ENCODE measurements around the gene RAPGEF1.

RAPGEF1 gene

GRCh38 chr9:131585375-131585774, 154.5 kb downstream of the RAPGEF1 start:
- Histone ChIP-seq H3K36me3 (ENCODE audit: insufficient read depth, insufficient read length, low read length) (peaks cover 82% of the 10 kb centered on the region), H3K9me3 (ENCODE audit: insufficient read depth, low read length) (no peaks in the 10 kb centered on the region), H3K4me3 (ENCODE audit: insufficient read length, low read depth) (no peak overlapping the region), H3K27me3 (ENCODE audit: insufficient read depth, insufficient read length) (no peaks in the 10 kb centered on the region), H3K4me1 (ENCODE audit: insufficient read depth, insufficient read length) (no peaks in the 10 kb centered on the region), H3K9ac (ENCODE audit: insufficient read length, low read depth) (no peak overlapping the region)
- TF ChIP-seq SUZ12 (IDR thresholded peaks at IDR 0.05; ENCODE audit: extremely low read depth, insufficient read depth, insufficient read length) = no peak
- TF ChIP-seq ZNF274 (IDR thresholded peaks at IDR 0.05; ENCODE audit: low read depth, low read length) = no peak
- no peak for TF ChIP-seq YY1 (IDR thresholded peaks at IDR 0.05; ENCODE audit: insufficient read depth, insufficient read length)
- DNase-seq (ENCODE audit: low read depth, low spot score) = no peak

- H3K4me3 ChIP-seq (ENCODE audit: insufficient read length, low read depth) = no peak overlapping the region
- no peaks in the 10 kb centered on the region for H3K4me1 ChIP-seq (ENCODE audit: insufficient read depth, insufficient read length)
- peaks cover 82% of the 10 kb centered on the region for H3K36me3 ChIP-seq (ENCODE audit: insufficient read depth, insufficient read length, low read length)
- H3K9ac ChIP-seq (ENCODE audit: insufficient read length, low read depth) = no peak overlapping the region
- H3K9me3 ChIP-seq (ENCODE audit: insufficient read depth, low read length) = no peaks in the 10 kb centered on the region
- no peaks in the 10 kb centered on the region for H3K27me3 ChIP-seq (ENCODE audit: insufficient read depth, insufficient read length)
- TF ChIP-seq SUZ12 (IDR thresholded peaks at IDR 0.05; ENCODE audit: extremely low read depth, insufficient read depth, insufficient read length) = no peak
- TF ChIP-seq YY1 (IDR thresholded peaks at IDR 0.05; ENCODE audit: insufficient read depth, insufficient read length) = no peak
- TF ChIP-seq ZNF274 (IDR thresholded peaks at IDR 0.05; ENCODE audit: low read depth, low read length) = no peak
- no peak for DNase-seq (ENCODE audit: low read depth, low spot score)
These were observed 155.0 kb downstream of the RAPGEF1 start for GRCh38 chr9:131584858-131585257.

- H3K9ac ChIP-seq (ENCODE audit: insufficient read length, low read depth) = no peak overlapping the region
- H3K27me3 ChIP-seq (ENCODE audit: insufficient read depth, insufficient read length) = no peaks in the 10 kb centered on the region
- no peaks in the 10 kb centered on the region for H3K4me1 ChIP-seq (ENCODE audit: insufficient read depth, insufficient read length)
- no peak for DNase-seq (ENCODE audit: low read depth, low spot score)
- H3K9me3 ChIP-seq (ENCODE audit: insufficient read depth, low read length) = no peaks in the 10 kb centered on the region
- peaks cover 82% of the 10 kb centered on the region for H3K36me3 ChIP-seq (ENCODE audit: insufficient read depth, insufficient read length, low read length)
- H3K4me3 ChIP-seq (ENCODE audit: insufficient read length, low read depth) = no peak overlapping the region
- TF ChIP-seq ZNF274 (IDR thresholded peaks at IDR 0.05; ENCODE audit: low read depth, low read length) (no peak), SUZ12 (IDR thresholded peaks at IDR 0.05; ENCODE audit: extremely low read depth, insufficient read depth, insufficient read length) (no peak), YY1 (IDR thresholded peaks at IDR 0.05; ENCODE audit: insufficient read depth, insufficient read length) (no peak)
These were observed 155.9 kb downstream of the RAPGEF1 start for GRCh38 chr9:131583836-131584555.

GRCh38 chr9:131583337-131583645, 156.6 kb downstream of the RAPGEF1 start:
- Histone ChIP-seq H3K9me3 (ENCODE audit: insufficient read depth, low read length) (no peaks in the 10 kb centered on the region), H3K27me3 (ENCODE audit: insufficient read depth, insufficient read length) (no peaks in the 10 kb centered on the region), H3K36me3 (ENCODE audit: insufficient read depth, insufficient read length, low read length) (peaks cover 81% of the 10 kb centered on the region), H3K4me1 (ENCODE audit: insufficient read depth, insufficient read length) (no peaks in the 10 kb centered on the region), H3K9ac (ENCODE audit: insufficient read length, low read depth) (no peak overlapping the region), H3K4me3 (ENCODE audit: insufficient read length, low read depth) (no peak overlapping the region)
- TF ChIP-seq SUZ12 (IDR thresholded peaks at IDR 0.05; ENCODE audit: extremely low read depth, insufficient read depth, insufficient read length) (no peak), YY1 (IDR thresholded peaks at IDR 0.05; ENCODE audit: insufficient read depth, insufficient read length) (no peak), ZNF274 (IDR thresholded peaks at IDR 0.05; ENCODE audit: low read depth, low read length) (no peak)
- DNase-seq (ENCODE audit: low read depth, low spot score) = no peak

GRCh38 chr9:131582466-131583336, 157.2 kb downstream of the RAPGEF1 start:
- H3K4me3 ChIP-seq (ENCODE audit: insufficient read length, low read depth) = no peak overlapping the region
- H3K4me1 ChIP-seq (ENCODE audit: insufficient read depth, insufficient read length) = no peaks in the 10 kb centered on the region
- DNase-seq (ENCODE audit: low read depth, low spot score) = no peak
- no peaks in the 10 kb centered on the region for H3K27me3 ChIP-seq (ENCODE audit: insufficient read depth, insufficient read length)
- H3K9ac ChIP-seq (ENCODE audit: insufficient read length, low read depth) = no peak overlapping the region
- no peaks in the 10 kb centered on the region for H3K9me3 ChIP-seq (ENCODE audit: insufficient read depth, low read length)
- H3K36me3 ChIP-seq (ENCODE audit: insufficient read depth, insufficient read length, low read length) = peaks cover 80% of the 10 kb centered on the region
- no peak for TF ChIP-seq YY1 (IDR thresholded peaks at IDR 0.05; ENCODE audit: insufficient read depth, insufficient read length)
- no peak for TF ChIP-seq ZNF274 (IDR thresholded peaks at IDR 0.05; ENCODE audit: low read depth, low read length)
- no peak for TF ChIP-seq SUZ12 (IDR thresholded peaks at IDR 0.05; ENCODE audit: extremely low read depth, insufficient read depth, insufficient read length)

- TF ChIP-seq SUZ12 (IDR thresholded peaks at IDR 0.05; ENCODE audit: extremely low read depth, insufficient read depth, insufficient read length) = no peak
- no peak for TF ChIP-seq YY1 (IDR thresholded peaks at IDR 0.05; ENCODE audit: insufficient read depth, insufficient read length)
- TF ChIP-seq ZNF274 (IDR thresholded peaks at IDR 0.05; ENCODE audit: low read depth, low read length) = no peak
- no peak for DNase-seq (ENCODE audit: low read depth, low spot score)
- peaks cover 80% of the 10 kb centered on the region for H3K36me3 ChIP-seq (ENCODE audit: insufficient read depth, insufficient read length, low read length)
These were observed 157.8 kb downstream of the RAPGEF1 start for GRCh38 chr9:131582056-131582455.

GRCh38 chr9:131580358-131580757, 159.5 kb downstream of the RAPGEF1 start:
- DNase-seq (ENCODE audit: low read depth, low spot score) = no peak
- Histone ChIP-seq H3K36me3 (ENCODE audit: insufficient read depth, insufficient read length, low read length) (peaks cover 92% of the 10 kb centered on the region), H3K27me3 (ENCODE audit: insufficient read depth, insufficient read length) (no peaks in the 10 kb centered on the region), H3K9ac (ENCODE audit: insufficient read length, low read depth) (no peak overlapping the region), H3K4me1 (ENCODE audit: insufficient read depth, insufficient read length) (peaks cover 2% of the 10 kb centered on the region), H3K4me3 (ENCODE audit: insufficient read length, low read depth) (no peak overlapping the region), H3K9me3 (ENCODE audit: insufficient read depth, low read length) (no peaks in the 10 kb centered on the region)
- TF ChIP-seq YY1 (IDR thresholded peaks at IDR 0.05; ENCODE audit: insufficient read depth, insufficient read length) (no peak), SUZ12 (IDR thresholded peaks at IDR 0.05; ENCODE audit: extremely low read depth, insufficient read depth, insufficient read length) (no peak), ZNF274 (IDR thresholded peaks at IDR 0.05; ENCODE audit: low read depth, low read length) (no peak)

More at GRCh38 chr9:131582056-131582455, 157.8 kb downstream of the RAPGEF1 start:
- Histone ChIP-seq H3K9me3 (ENCODE audit: insufficient read depth, low read length) (no peaks in the 10 kb centered on the region), H3K4me1 (ENCODE audit: insufficient read depth, insufficient read length) (no peaks in the 10 kb centered on the region), H3K4me3 (ENCODE audit: insufficient read length, low read depth) (no peak overlapping the region), H3K9ac (ENCODE audit: insufficient read length, low read depth) (no peak overlapping the region), H3K27me3 (ENCODE audit: insufficient read depth, insufficient read length) (no peaks in the 10 kb centered on the region)

All from NT2/D1 (cell line).